A673 (cell line): ENCODE results near the gene SNAPIN.

Source experiments
- CTCF ChIP-seq: fragments of 300-800, 200-600 bp; sonication (generic); conservative IDR thresholded peaks from 2 replicates; pipeline ENCODE4 v1.5.1; 2017; ENCODE audit warnings: low read depth, mild to moderate bottlenecking, antibody characterized with exemption, low read length, moderate library complexity, mixed read lengths
- EZH2 ChIP-seq: fragments of 200-600 bp; sonication (generic); IDR thresholded peaks from 2 replicates; pipeline ENCODE4 v1.6.1; 2017; ENCODE audit warnings: borderline replicate concordance, low read depth, mild to moderate bottlenecking, mixed read lengths, antibody characterized with exemption, low read length; ENCODE audit not compliant: poor library complexity, severe bottlenecking

GRCh38 chr1:153628638-153629342 is 29.7 kb upstream of the SNAPIN start:
- TF ChIP-seq CTCF (no peak), EZH2 (no peak)
